Right cardiac atrium (tissue), 5 donors: ENCODE measurements around the gene CELF4. TPM values are rescaled to one million over a fixed set of nuclear protein-coding genes. Genes with fewer than 3 reads are reported as not detected.

ENCODE experiments used
- ATAC-seq, 2 donors: fragments of 200-7000 bp; cut with Tn5 transposase; one replicate each; pipeline versions ENCODE4 v1.8.0 to v1.9.1; 2020; ENCODE audit warnings: moderate library complexity in 2 of 2, mild to moderate bottlenecking in 1 of 2
- DNase-seq, 3 donors: peaks; one replicate each; pipeline ENCODE4 v3.0.0-alpha.2; 2020
- H3K27ac ChIP-seq: one replicate; pipeline ENCODE4 v1.5.1; 2013; ENCODE audit warnings: mild to moderate bottlenecking, low read length, control low read depth, moderate library complexity
- H3K27me3 ChIP-seq: one replicate; pipeline ENCODE4 v1.6.1; 2013; ENCODE audit not compliant: control insufficient read depth, insufficient read depth
- H3K4me1 ChIP-seq: one replicate; pipeline ENCODE4 v1.6.1; 2013; ENCODE audit warnings: low read length; ENCODE audit not compliant: control insufficient read depth, insufficient read depth
- H3K4me3 ChIP-seq: one replicate; pipeline ENCODE4 v1.5.1; 2013; ENCODE audit warnings: low read length, control low read depth
- H3K9me3 ChIP-seq: one replicate; pipeline ENCODE4 v1.6.1; 2013; ENCODE audit warnings: low read length; ENCODE audit not compliant: control insufficient read depth
- WGBS: extraction: QIAGEN DNeasy Blood & Tissue Kit; methylation state at CpG from one replicate; pipeline ENCODE4 v1.1.7; 2013; 5-methylcytosine and 5-hydroxymethylcytosine counted together
- intact Hi-C, 4 donors: fragments of 100-400 bp; cut with DNase I; formaldehyde crosslinking; loops; one replicate each; pipeline versions ENCODE4 v1.11.0 to v1.14.0; 2022 to 2023
- polyA plus RNA-seq: library from polyadenylated mRNA; stranded (reverse); fragments of 200-250 nt; gene quantifications from one replicate; pipeline ENCODE4 v1.2.3, GENCODE V29; 2013
- total RNA-seq, 4 donors: library from RNA; stranded (reverse); fragmentation: NEBNext Ultra II Directional; extraction: Animal tissue kit (Norgen Biotek cat#: 25700); gene quantifications; one replicate each; pipeline ENCODE4 v1.2.1, GENCODE V29; 2021
- donor health status: healthy with polysubstance abuse.
- donor health status: DM: no; HTN: yes; CAD: no.
- donor health status: DM: no; HTN: no; CAD: no.
- donor health status: DM: no; HTN: yes; CAD: no; lungs with severe emphysema.
- donor health status: DM: yes; HTN: yes; CAD: no.

The CELF4 gene
- total and polyA plus RNA-seq, 5 donors: 0.79 to 1.4 (median 1.1) TPM

DNA sequence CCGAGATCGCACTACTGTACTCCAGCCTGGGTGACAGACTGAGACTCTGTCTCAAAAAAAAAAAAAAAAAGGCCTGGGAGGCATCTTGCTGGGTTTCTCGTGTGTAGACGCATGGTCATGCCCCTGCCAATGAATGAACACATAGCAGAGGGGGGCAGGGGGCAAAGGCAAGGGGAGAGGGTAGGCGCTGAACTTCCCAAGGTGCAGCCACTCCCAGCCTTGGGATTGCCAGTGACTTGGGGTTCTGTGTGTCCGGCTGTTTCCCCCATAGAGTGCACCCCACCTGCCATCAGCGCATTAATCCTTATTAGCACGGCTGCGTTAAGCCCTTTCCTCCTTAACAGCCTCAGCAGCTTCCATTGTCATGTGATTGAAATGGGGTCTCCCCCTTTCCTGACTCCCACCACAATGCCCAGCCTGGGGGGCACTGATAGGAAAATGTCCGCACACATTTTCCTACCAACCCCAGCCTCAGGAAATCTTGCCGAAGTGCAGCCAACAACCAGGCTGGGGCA is 225.8 kb downstream of the CELF4 start:
- no peak for DNase-seq
- no peak for ATAC-seq
- H3K27ac ChIP-seq: no peak overlapping the region
- H3K4me3 ChIP-seq: no peak overlapping the region
- intact Hi-C loops: loop anchor here in 3 of 4 donors (5.0 to 10.0 kb wide), 2 partner anchors 195 to 198 kb away; no protein-coding TSS in a partner anchor
- no peaks in the 10 kb centered on the region for H3K9me3 ChIP-seq
- WGBS: 75% methylated on average over 11 of the region's 11 CpGs
- H3K4me1 ChIP-seq: no peaks in the 10 kb centered on the region
- H3K27me3 ChIP-seq: no peaks in the 10 kb centered on the region

DNA sequence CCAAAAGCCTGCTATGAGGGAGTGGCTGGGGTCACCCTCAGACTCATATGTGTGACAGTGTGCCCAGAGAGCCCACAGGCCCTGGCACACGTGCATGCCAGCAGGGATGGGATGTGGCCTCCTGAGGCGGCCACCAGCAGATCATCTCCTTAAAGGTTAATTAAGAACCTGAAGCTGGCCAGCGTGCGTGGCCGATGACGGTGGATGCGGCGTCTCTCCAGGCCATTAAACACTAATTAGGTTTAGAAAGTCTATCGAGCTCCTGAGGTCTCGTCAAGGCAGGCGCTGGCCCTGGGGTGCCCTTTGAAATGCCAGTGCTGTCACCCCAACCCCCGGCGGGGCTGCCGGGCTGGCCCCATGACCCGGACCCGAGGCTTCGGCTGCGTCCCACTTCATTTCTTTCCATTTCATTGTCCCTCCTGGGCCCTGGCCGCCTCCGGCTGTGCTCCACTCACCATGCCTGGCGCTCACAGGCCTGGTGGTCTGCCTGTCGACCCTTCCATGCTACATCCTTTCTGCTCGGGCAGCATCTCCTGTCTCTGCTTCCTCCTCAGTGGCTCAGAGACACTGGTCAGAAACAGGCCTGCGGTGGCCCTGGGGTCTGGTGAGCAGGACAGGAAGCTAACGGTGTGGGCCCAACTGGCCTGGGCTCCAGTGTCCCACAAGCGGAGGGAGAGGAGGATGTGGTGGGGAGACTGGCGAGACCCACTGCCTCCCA is 228.9 kb downstream of the CELF4 start:
- DNase-seq: no peak
- intact Hi-C loops: no loop called here
- 91% methylated on average over 27 of the region's 27 CpGs for WGBS
- no peaks in the 10 kb centered on the region for H3K4me1 ChIP-seq
- ATAC-seq: no peak
- no peak overlapping the region for H3K4me3 ChIP-seq
- no peak overlapping the region for H3K27ac ChIP-seq
- H3K27me3 ChIP-seq: no peaks in the 10 kb centered on the region
- no peaks in the 10 kb centered on the region for H3K9me3 ChIP-seq

DNA sequence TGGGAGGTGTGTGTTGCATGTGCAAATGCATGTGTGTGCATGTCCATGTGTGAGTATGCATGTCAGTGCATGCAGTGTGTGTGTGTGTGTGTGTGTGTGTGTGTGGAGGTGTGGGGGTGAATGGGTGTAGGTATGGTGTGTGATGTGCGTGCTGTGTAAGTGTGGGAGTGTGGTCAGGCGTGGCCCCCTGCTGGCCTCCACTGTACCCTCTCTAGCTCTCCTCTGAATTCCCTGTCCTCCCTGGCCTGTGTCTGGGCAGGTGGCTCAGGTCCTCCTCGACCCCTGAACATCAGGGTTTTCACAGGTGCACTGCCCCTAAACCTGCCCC is 230.2 kb downstream of the CELF4 start:
- H3K9me3 ChIP-seq: no peaks in the 10 kb centered on the region
- DNase-seq (no peak), ATAC-seq (peak in 1 of 2 donors; percentile 36)
- H3K4me1 ChIP-seq: no peaks in the 10 kb centered on the region
- no peak overlapping the region for H3K4me3 ChIP-seq
- no peak overlapping the region for H3K27ac ChIP-seq
- no peaks in the 10 kb centered on the region for H3K27me3 ChIP-seq
- intact Hi-C loops: no loop called here
- 53% methylated on average over 3 of the region's 3 CpGs for WGBS

DNA sequence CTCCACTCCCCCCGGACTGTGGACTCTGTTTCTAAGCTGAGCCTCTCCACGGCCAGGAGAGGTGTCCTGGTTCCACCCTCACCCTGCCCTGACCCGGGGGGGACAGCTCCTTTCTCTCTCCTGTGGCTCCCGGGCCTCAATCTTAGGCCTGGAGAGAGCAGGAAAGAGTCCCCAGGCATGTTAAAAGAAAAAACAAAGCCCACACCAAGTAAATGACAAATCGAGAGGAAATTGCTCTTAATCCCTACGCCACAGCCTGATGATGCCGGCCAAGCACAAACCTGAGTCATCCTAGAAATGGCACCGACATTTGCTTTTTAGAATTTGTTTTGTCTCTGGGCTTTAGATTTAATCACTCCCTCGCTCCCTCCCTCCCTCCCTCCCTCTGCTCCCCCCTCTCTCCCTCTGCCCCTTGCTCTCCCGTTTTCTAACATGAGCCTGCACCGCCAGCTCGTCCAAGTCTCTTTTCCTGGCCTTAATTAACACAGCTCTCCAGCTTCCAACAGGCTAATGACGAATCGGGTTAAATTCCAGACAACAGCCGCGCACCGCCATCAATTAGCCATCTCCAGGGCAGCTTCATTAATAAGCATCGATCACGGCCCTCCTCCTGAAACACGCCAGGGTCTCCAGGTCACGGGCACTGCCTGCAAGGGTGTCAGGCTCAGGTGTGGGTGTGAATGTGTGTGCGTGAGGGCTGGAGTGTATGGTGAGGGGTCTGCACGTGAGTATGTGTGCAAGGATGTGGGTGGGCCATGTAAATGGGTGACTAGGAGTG is 230.8 kb downstream of the CELF4 start:
- ATAC-seq: no peak
- intact Hi-C loops: no loop called here
- Histone ChIP-seq H3K4me3 (no peak overlapping the region), H3K27me3 (no peaks in the 10 kb centered on the region), H3K9me3 (no peaks in the 10 kb centered on the region), H3K27ac (no peak overlapping the region), H3K4me1 (no peaks in the 10 kb centered on the region)
- DNase-seq: no peak
- 67% methylated on average over 23 of the region's 23 CpGs for WGBS

DNA sequence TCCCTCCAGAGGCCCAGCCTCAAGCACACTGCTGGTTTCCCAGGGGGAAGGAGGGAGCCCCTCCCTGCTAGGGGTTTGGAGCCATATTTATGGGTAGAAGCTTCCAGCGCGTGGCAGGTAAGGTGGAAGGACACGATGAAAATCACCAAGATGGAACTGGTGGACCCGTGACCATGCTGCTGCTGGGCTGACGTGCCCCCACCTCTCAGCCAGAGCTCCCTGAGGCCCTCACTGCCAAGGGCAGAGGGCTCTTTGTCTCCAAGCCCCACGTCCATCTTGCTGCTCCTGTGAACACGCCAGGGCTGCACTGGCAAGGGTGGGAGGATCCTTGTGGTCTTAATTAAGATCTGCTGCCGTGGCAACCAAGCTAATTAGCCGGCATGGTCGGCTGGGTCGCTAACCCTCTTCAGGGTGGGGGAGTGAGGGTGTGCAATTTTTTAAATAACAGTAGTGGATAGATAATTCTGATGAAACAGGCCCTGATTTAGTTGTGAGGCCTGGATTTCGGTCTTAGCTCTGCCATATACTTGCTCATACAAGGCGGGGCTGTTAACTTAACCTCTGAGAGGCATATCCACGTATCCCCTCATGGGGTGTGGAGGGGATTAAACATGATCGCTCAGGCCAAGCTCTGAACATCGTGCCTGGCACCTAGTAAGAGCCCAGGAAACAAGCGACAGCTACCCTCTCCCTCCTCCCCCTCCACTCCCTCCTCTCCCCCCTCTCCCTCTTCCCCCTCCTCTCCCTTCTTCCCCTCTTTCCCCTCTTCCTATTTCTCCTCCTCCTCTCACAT is 232.8 kb downstream of the CELF4 start:
- WGBS: 77% methylated on average over 17 of the region's 17 CpGs
- DNase-seq (no peak), ATAC-seq (no peak)
- intact Hi-C loops: no loop called here
- H3K27ac ChIP-seq: no peak overlapping the region
- no peaks in the 10 kb centered on the region for H3K27me3 ChIP-seq
- no peaks in the 10 kb centered on the region for H3K9me3 ChIP-seq
- no peaks in the 10 kb centered on the region for H3K4me1 ChIP-seq
- no peak overlapping the region for H3K4me3 ChIP-seq

DNA sequence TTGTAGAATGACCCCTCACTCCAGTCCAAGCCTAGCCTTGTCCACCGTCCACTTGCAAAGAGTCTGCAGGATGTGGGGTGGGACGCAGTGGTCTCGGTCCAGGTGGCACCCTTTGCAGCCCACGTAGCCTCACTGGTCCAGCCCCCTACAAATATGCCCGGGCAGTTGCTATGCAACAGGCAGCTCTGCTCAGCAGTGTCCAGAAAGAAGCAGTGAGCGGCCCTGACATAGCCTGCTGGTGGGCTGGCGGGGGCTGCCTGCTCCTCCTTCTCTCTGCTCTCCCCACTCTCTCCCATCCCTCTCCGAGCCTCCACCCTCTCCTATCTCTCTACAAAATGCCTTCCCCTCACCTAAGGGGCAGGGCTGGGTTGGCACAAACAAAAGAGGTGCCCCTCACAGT is 233.4 kb downstream of the CELF4 start:
- ATAC-seq (no peak), DNase-seq (no peak)
- H3K27ac ChIP-seq: no peak overlapping the region
- no peaks in the 10 kb centered on the region for H3K27me3 ChIP-seq
- WGBS: 83% methylated on average over 8 of the region's 8 CpGs
- H3K4me1 ChIP-seq: no peaks in the 10 kb centered on the region
- H3K9me3 ChIP-seq: no peaks in the 10 kb centered on the region
- no peak overlapping the region for H3K4me3 ChIP-seq
- intact Hi-C loops: no loop called here

DNA sequence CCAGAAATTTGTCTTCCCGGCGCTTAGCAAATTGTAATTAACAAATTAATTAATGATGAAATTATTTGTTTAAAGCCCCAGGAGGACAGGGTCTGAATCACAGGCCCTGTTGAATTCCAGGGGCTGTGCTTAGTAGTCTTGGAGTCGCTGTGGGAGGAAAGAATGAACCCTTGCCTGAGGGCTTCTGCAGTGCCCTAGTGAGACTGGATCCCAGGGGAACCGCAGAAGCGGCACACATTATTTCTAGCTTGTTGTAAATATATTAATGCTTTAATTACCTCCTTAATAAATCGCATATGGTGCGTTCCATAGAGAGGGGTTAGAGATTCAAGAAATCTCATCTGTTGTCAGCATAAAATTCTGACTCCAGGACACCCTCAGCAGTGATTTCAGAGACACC is 235.4 kb downstream of the CELF4 start:
- H3K27ac ChIP-seq: no peak overlapping the region
- intact Hi-C loops: no loop called here
- no peaks in the 10 kb centered on the region for H3K9me3 ChIP-seq
- no peaks in the 10 kb centered on the region for H3K4me1 ChIP-seq
- H3K4me3 ChIP-seq: no peak overlapping the region
- DNase-seq (no peak), ATAC-seq (no peak)
- 84% methylated on average over 7 of the region's 7 CpGs for WGBS
- H3K27me3 ChIP-seq: no peaks in the 10 kb centered on the region

DNA sequence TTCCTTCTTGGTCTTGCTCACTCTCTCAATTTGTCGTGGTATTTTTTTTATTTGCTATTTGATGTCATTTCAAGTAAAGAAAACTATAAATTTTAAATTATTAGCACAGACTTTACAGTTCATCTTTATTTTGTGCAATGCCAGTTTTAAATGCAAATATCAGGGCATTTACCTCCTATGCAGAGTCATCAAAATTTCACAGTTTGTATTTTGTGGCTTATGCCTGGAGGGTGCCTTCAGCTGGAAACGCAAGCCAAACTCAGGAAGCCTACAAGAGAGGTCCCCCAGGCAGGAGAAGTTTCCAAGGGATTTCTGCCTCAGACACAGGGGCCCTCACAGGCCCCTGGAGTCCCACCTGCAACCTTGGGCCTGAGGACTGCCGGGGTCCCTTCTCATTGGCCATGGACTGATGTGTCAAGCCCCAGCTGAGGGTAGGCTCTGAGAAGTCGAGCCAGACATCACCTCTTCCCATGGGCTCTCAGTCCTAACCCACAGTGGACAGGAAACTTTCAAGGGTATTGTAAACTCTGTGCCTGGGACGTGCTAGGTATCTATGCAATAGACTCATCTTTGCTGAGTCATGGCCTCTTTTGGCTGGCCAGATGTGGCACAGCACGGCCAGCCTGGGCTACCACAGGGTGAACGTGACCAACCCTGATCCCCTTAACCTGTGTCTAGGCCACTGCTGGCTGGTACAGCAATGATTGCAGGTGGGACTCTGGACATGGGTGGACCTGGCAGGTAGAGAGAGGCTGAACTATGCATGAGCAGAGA is 236.5 kb downstream of the CELF4 start:
- Histone ChIP-seq H3K9me3 (no peaks in the 10 kb centered on the region), H3K27me3 (no peaks in the 10 kb centered on the region), H3K27ac (no peak overlapping the region), H3K4me3 (no peak overlapping the region), H3K4me1 (no peaks in the 10 kb centered on the region)
- WGBS: 87% methylated on average over 7 of the region's 7 CpGs
- intact Hi-C loops: no loop called here
- no peak for DNase-seq
- ATAC-seq: no peak

DNA sequence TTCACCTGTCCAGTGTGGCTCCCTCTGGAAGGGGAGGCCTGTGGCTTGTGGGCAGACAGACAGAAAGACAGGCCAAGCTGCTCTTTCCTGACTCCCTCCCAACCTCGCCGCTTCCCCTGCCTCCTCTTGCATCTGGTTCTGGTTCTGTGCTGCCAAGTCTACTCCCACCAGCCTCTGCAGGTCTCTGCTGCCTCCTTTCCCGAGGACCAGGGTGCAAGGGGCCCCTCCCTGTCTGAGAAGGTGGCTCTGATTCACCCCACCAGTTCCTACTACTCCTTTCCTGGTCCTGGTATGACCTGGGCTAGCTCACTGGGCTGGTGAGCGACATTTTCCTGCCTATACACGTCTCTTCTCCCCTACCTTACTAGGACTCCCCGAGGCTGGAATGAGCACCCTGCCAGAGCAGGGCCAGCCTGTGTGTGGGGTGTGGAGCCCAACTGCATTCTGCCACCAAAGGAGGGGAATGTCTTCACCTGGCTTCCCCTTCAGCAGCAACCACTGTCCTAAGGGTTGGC is 238.5 kb downstream of the CELF4 start:
- Histone ChIP-seq H3K4me1 (no peaks in the 10 kb centered on the region), H3K9me3 (no peaks in the 10 kb centered on the region), H3K27ac (no peak overlapping the region), H3K4me3 (no peak overlapping the region), H3K27me3 (no peaks in the 10 kb centered on the region)
- 69% methylated on average over 6 of the region's 6 CpGs for WGBS
- DNase-seq (no peak), ATAC-seq (no peak)
- intact Hi-C loops: no loop called here

DNA sequence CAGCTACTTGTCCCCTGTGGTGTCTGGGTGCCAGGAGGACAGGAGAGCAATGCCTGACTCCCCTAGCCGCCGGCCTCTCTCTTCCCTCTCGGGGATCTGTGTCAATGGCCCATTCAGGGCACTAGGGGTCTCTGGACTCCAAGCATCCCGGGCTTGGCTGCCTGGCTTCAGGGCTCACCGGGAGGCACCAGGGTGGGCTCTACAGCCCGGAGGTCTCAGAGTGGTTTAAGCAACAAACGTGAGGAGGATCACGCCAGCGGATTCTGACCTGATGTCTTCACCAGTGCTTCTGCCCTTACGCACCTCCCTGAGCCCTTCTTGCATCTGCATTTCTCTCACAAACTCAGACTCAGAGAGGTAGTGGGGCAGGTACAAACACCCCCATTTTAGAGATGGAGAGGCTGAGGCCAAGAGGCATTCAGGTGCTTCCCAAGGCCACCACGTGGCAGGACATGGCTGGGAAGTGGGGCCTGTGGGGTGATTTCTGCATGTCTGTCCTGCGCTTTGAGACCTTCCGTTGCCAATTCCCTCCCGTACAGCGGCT is 243.0 kb downstream of the CELF4 start:
- no peak overlapping the region for H3K27ac ChIP-seq
- no peak overlapping the region for H3K4me3 ChIP-seq
- intact Hi-C loops: no loop called here
- ATAC-seq (peak; percentile 29 to 48), DNase-seq (peak in 1 of 3 donors; percentile 26)
- H3K27me3 ChIP-seq: no peaks in the 10 kb centered on the region
- H3K9me3 ChIP-seq: no peaks in the 10 kb centered on the region
- H3K4me1 ChIP-seq: no peaks in the 10 kb centered on the region
- WGBS: 50% methylated on average over 15 of the region's 15 CpGs
